Keratinocyte (primary cell): Measurements from ENCODE around the gene PIGU.

ENCODE experiments used
- CTCF ChIP-seq, 3 experiments: IDR thresholded peaks in 1 of 3; conservative IDR thresholded peaks in 1 of 3; optimal IDR thresholded peaks in 1 of 3; 2 replicates in 2 of 3; 3 replicates in 1 of 3; pipeline versions ENCODE3 to v1.5.1; 2011; ENCODE audit warnings: low read length in 3 of 3, mild to moderate bottlenecking in 3 of 3, moderate library complexity in 2 of 3, control low read depth in 1 of 3, inconsistent platforms in 1 of 3; ENCODE audit not compliant: insufficient read depth in 2 of 3; ENCODE audit errors: extremely low read depth in 1 of 3
- EZH2 ChIP-seq: IDR thresholded peaks from one replicate; pipeline ENCODE4 v1.6.1; 2012; ENCODE audit warnings: inconsistent platforms, mild to moderate bottlenecking, low read length, moderate library complexity

DNA sequence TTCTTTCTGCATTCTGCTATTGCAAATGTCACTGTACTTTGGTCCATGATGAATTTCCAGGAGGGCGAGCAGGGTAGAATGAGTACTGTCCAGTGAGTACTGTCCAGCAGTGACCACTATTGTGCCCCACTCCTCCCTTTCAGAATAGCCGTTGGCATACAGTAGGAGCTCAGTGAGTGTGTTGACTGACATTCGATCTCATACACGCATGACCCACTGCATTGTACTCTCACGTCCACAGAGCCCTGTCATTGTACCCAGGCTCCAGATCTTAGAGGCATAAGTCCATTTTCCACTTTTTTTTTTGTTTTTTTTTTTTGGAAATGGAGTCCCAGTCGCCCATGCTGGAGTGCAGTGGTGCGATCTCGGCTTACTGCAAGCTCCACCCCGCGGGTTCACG, 152.5 kb downstream of the PIGU start:
- TF ChIP-seq CTCF (optimal IDR thresholded peaks at IDR 0.05 in 1 of 3, IDR thresholded peaks at IDR 0.05 in 1 of 3, conservative IDR thresholded peaks at IDR 0.05 in 1 of 3; ENCODE audit: extremely low read depth in 1 of 3, insufficient read depth in 2 of 3, low read length in 3 of 3) (no peak), EZH2 (no peak)
